DND-41 (cell line): ENCODE results near the gene SHB.

Source experiments
- ATAC-seq: fragments of 200-7000 bp; cut with Tn5 transposase; 3 replicates; pipeline ENCODE4 v1.9.1; 2021; ENCODE audit warnings: low read depth; ENCODE audit not compliant: insufficient read depth
- DNase-seq: peaks from one replicate; pipeline ENCODE4 v3.0.0-alpha.2; 2020
- H2AFZ ChIP-seq: 2 replicates; pipeline ENCODE4 v1.6.0; 2012; ENCODE audit warnings: low read depth, low read length
- H3K27ac ChIP-seq: 2 replicates; pipeline ENCODE4 v1.5.1; 2012; ENCODE audit warnings: low read length, inconsistent platforms
- H3K27me3 ChIP-seq: fragments of 200-600 bp; sonication (generic); 2 replicates; pipeline ENCODE4 v1.6.0; 2012; ENCODE audit warnings: low read length, mild to moderate bottlenecking, inconsistent platforms; ENCODE audit not compliant: insufficient read depth, poor library complexity
- H3K36me3 ChIP-seq: 2 replicates; pipeline ENCODE4 v1.5.1; 2012; ENCODE audit warnings: low read length, inconsistent platforms; ENCODE audit not compliant: insufficient read depth
- H3K4me1 ChIP-seq: 2 replicates; pipeline ENCODE4 v1.5.1; 2012; ENCODE audit warnings: mild to moderate bottlenecking, low read length; ENCODE audit not compliant: insufficient read depth
- H3K4me2 ChIP-seq: 2 replicates; pipeline ENCODE4 v1.6.0; 2012; ENCODE audit warnings: mild to moderate bottlenecking, moderate library complexity, low read length, inconsistent platforms; ENCODE audit not compliant: insufficient read depth
- H3K4me3 ChIP-seq, 2 experiments: fragments of 200-600 bp in 1 of 2; shearing (Covaris generic) in 1 of 2; 2 replicates each; pipeline ENCODE4 v1.5.1; 2012 to 2016; ENCODE audit warnings: inconsistent platforms in 2 of 2, low read length in 2 of 2, mild to moderate bottlenecking in 2 of 2, low read depth in 1 of 2, moderate library complexity in 1 of 2
- H3K79me2 ChIP-seq: 2 replicates; pipeline ENCODE4 v1.6.0; 2012; ENCODE audit warnings: low read length, inconsistent platforms; ENCODE audit not compliant: insufficient read depth
- H3K9ac ChIP-seq: 2 replicates; pipeline ENCODE4 v1.6.0; 2012; ENCODE audit warnings: low read depth, mild to moderate bottlenecking, inconsistent platforms, low read length, moderate library complexity
- H3K9me3 ChIP-seq: 2 replicates; pipeline ENCODE4 v1.5.1; 2012; ENCODE audit warnings: low read length, moderate library complexity, mild to moderate bottlenecking, inconsistent platforms; ENCODE audit not compliant: insufficient read depth, severe bottlenecking
- H4K20me1 ChIP-seq: 2 replicates; pipeline ENCODE4 v1.6.0; 2012; ENCODE audit warnings: low read length; ENCODE audit not compliant: insufficient read depth
- CTCF ChIP-seq: IDR thresholded peaks from 2 replicates; pipeline ENCODE4 v1.5.1; 2012; ENCODE audit warnings: borderline replicate concordance, low read length, moderate library complexity, mild to moderate bottlenecking; ENCODE audit not compliant: poor library complexity, severe bottlenecking; ENCODE audit errors: extremely low read depth
- EZH2 ChIP-seq: IDR thresholded peaks from 3 replicates; pipeline ENCODE4 v1.6.1; 2012; ENCODE audit warnings: borderline replicate concordance, low read depth, mild to moderate bottlenecking, moderate library complexity, low read length, inconsistent platforms; ENCODE audit not compliant: severe bottlenecking

SHB gene

GRCh38 chr9:38066197-38066913 is 2.7 kb downstream of the SHB start:
- H2AFZ ChIP-seq = no peak overlapping the region
- H3K4me3 ChIP-seq = peak overlapping the region in 1 of 2 experiments; percentile 80; a peak in 2 of 4 replicates
- H3K79me2 ChIP-seq = no peaks in the 10 kb centered on the region
- peaks cover 20% of the 10 kb centered on the region for H3K27me3 ChIP-seq
- H3K4me1 ChIP-seq = peaks cover 39% of the 10 kb centered on the region
- H3K9me3 ChIP-seq = no peaks in the 10 kb centered on the region
- no peaks in the 10 kb centered on the region for H3K36me3 ChIP-seq
- DNase-seq (no peak), ATAC-seq (no peak)
- H3K27ac ChIP-seq = no peak overlapping the region
- TF ChIP-seq EZH2 (no peak), CTCF (no peak)
- H3K9ac ChIP-seq = no peak overlapping the region; the same call in 1 of the 2 replicates
- peaks cover 18% of the 10 kb centered on the region for H4K20me1 ChIP-seq
- peak overlapping the region; percentile 87 for H3K4me2 ChIP-seq

GRCh38 chr9:38065369-38066075 is 3.5 kb downstream of the SHB start:
- Histone ChIP-seq H3K4me3 (no peak overlapping the region), H3K4me2 (peak overlapping the region; percentile 25; the same call in 1 of the 2 replicates), H4K20me1 (peaks cover 18% of the 10 kb centered on the region), H3K27ac (no peak overlapping the region), H3K4me1 (peaks cover 39% of the 10 kb centered on the region), H2AFZ (no peak overlapping the region), H3K9ac (no peak overlapping the region), H3K36me3 (no peaks in the 10 kb centered on the region), H3K27me3 (peaks cover 20% of the 10 kb centered on the region), H3K79me2 (no peaks in the 10 kb centered on the region), H3K9me3 (no peaks in the 10 kb centered on the region)
- TF ChIP-seq CTCF = no peak
- TF ChIP-seq EZH2 = no peak
- no peak for ATAC-seq
- no peak for DNase-seq

GRCh38 chr9:38064842-38065368 is 4.1 kb downstream of the SHB start:
- TF ChIP-seq CTCF (no peak), EZH2 (no peak)
- DNase-seq = no peak
- H3K36me3 ChIP-seq = no peaks in the 10 kb centered on the region
- ATAC-seq = no peak
- no peak overlapping the region for H2AFZ ChIP-seq
- H3K4me3 ChIP-seq = no peak overlapping the region
- peak overlapping the region; percentile 22; the same call in 1 of the 2 replicates for H3K4me2 ChIP-seq
- peaks cover 18% of the 10 kb centered on the region for H4K20me1 ChIP-seq
- peaks cover 20% of the 10 kb centered on the region for H3K27me3 ChIP-seq
- no peaks in the 10 kb centered on the region for H3K9me3 ChIP-seq
- H3K79me2 ChIP-seq = no peaks in the 10 kb centered on the region
- no peak overlapping the region for H3K9ac ChIP-seq
- peaks cover 39% of the 10 kb centered on the region for H3K4me1 ChIP-seq
- no peak overlapping the region for H3K27ac ChIP-seq
